GM12878 (cell line): Measurements from ENCODE around the gene RPLP2. TPM values are rescaled to one million over a fixed set of nuclear protein-coding genes. Genes with fewer than 3 reads are reported as not detected.
A peak's percentile ranks its signal among the peaks of the same experiment; 100 is the strongest.

Source experiments
- ATAC-seq: fragments of 200-7000 bp; cut with Tn5 transposase; 3 replicates; pipeline ENCODE4 v1.9.1; 2020; ENCODE audit warnings: mild to moderate bottlenecking, moderate library complexity
- BruUV-seq: library from RNA; stranded (reverse); fragments of 400-500 nt; replicated peaks from 2 replicates; lab custom pipeline; 2021; lab: Mats Ljungman, UMichigan
- CTCF ChIA-PET: fragments of 300-600 bp; sonication (Branson Sonifier 250); formaldehyde crosslinking; extraction: SDS; loops from one replicate; lab custom pipeline; 2021; ENCODE audit warnings: inconsistent platforms; lab: Yijun Ruan, JAX
- POLR2A ChIA-PET: fragments of 350-600 bp; formaldehyde crosslinking; extraction: SDS; loops from one replicate; lab custom pipeline; 2021; ENCODE audit warnings: inconsistent platforms; lab: Charles Lee
- RAD21 ChIA-PET: fragments of 300-600 bp; sonication (Branson Sonifier 250); formaldehyde crosslinking; loops from one replicate; lab custom pipeline; 2023; ENCODE audit warnings: antibody characterized with exemption; ENCODE audit not compliant: unreplicated experiment; lab: Charles Lee
- SMC1A ChIA-PET: fragments of 300-600 bp; sonication (Branson Sonifier 250); formaldehyde crosslinking; loops from one replicate; lab custom pipeline; 2023; ENCODE audit not compliant: unreplicated experiment, uncharacterized antibody; lab: Charles Lee
- DNase-seq: peaks from one replicate; pipeline ENCODE4 v3.0.0-alpha.2; 2011; ENCODE audit warnings: low read depth, low spot score
- FAIRE-seq: peaks from 3 replicates; lab custom pipeline; 2011; peaks lifted over from hg19 to GRCh38; lab: Jason Lieb, UNC
- H2AFZ ChIP-seq: 2 replicates; pipeline ENCODE4 v1.6.0; 2011; ENCODE audit warnings: low read depth, low read length, control low read depth; ENCODE audit not compliant: control insufficient read depth
- H3K27ac ChIP-seq: 2 replicates; pipeline ENCODE4 v1.5.1; 2011; ENCODE audit warnings: control low read depth; ENCODE audit not compliant: control insufficient read depth, insufficient read depth
- H3K27me3 ChIP-seq, 2 experiments: replicated peaks in 1 of 2; 2 replicates each; pipeline versions ENCODE4 v1.6.0 to v1.6.1; 2011; ENCODE audit warnings: low read length in 1 of 2; ENCODE audit not compliant: control insufficient read depth in 2 of 2, insufficient read depth in 2 of 2
- H3K36me3 ChIP-seq, 2 experiments: 2 replicates each; pipeline ENCODE4 v1.5.1; 2011; ENCODE audit warnings: low read length in 1 of 2; ENCODE audit not compliant: control insufficient read depth in 2 of 2, insufficient read depth in 2 of 2
- H3K4me1 ChIP-seq: 2 replicates; pipeline ENCODE4 v1.6.1; 2011; ENCODE audit warnings: mild to moderate bottlenecking, low read length, moderate library complexity, mixed read lengths; ENCODE audit not compliant: control insufficient read depth, insufficient read depth
- H3K4me2 ChIP-seq: 2 replicates; pipeline ENCODE4 v1.6.0; 2011; ENCODE audit warnings: control low read depth; ENCODE audit not compliant: control insufficient read depth, insufficient read depth
- H3K4me3 ChIP-seq: fragments of 200-600 bp; sonication (generic); 2 replicates; pipeline ENCODE4 v1.5.1; 2016
- H3K79me2 ChIP-seq: 2 replicates; pipeline ENCODE4 v1.6.0; 2011; ENCODE audit warnings: low read length; ENCODE audit not compliant: control insufficient read depth, insufficient read depth
- H3K9ac ChIP-seq: 2 replicates; pipeline ENCODE4 v1.8.0; 2011; ENCODE audit warnings: low read length, control low read depth, mixed read lengths; ENCODE audit not compliant: control insufficient read depth, insufficient read depth
- H3K9me3 ChIP-seq: replicated peaks from 3 replicates; pipeline ENCODE4 v1.5.1; 2011; ENCODE audit warnings: mild to moderate bottlenecking, low read length; ENCODE audit not compliant: control insufficient read depth, insufficient read depth
- H4K20me1 ChIP-seq: 2 replicates; pipeline ENCODE4 v1.6.0; 2011; ENCODE audit not compliant: control insufficient read depth, insufficient read depth
- E2F4 ChIP-seq: IDR thresholded peaks from 2 replicates; pipeline ENCODE4 v1.6.1; 2012; ENCODE audit warnings: low read depth, low read length, improper control_type of control experiment
- E4F1 ChIP-seq: fragments of 450-650 bp; IDR thresholded peaks from 2 replicates; pipeline ENCODE4 v1.6.1; 2018; ENCODE audit warnings: borderline replicate concordance, mild to moderate bottlenecking; ENCODE audit not compliant: partially characterized antibody
- GABPA ChIP-seq: IDR thresholded peaks from 2 replicates; pipeline ENCODE4 v1.6.1; 2014; ENCODE audit warnings: antibody characterized with exemption, low read depth, mild to moderate bottlenecking, inconsistent platforms
- SRF ChIP-seq, 2 experiments: IDR thresholded peaks; 2 replicates each; pipeline ENCODE4 v1.6.1; 2011; ENCODE audit warnings: low read depth in 2 of 2, low read length in 2 of 2, mild to moderate bottlenecking in 1 of 2, moderate library complexity in 1 of 2
- ZNF274 ChIP-seq: IDR thresholded peaks from one replicate; pipeline ENCODE4 v1.8.0; 2011; ENCODE audit not compliant: insufficient read length, insufficient read depth
- WGBS: methylation state at CpG from one replicate; pipeline ENCODE4 v1.1.6; 2016; ENCODE audit warnings: low lambda C conversion rate; ENCODE audit not compliant: insufficient replicate concordance, insufficient coverage; ENCODE audit errors: missing lambda C conversion rate; 5-methylcytosine and 5-hydroxymethylcytosine counted together
- in situ Hi-C: fragments of 300-500 bp; cut with MboI; formaldehyde crosslinking; loops from 9 replicates; pipeline ENCODE4 v1.14.3; 2018; ENCODE audit warnings: mixed read lengths
- intact Hi-C: fragments of 100-400 bp; cut with micrococcal nuclease; formaldehyde crosslinking; loops from one replicate; pipeline ENCODE4 v1.14.2; 2022; ENCODE audit not compliant: unreplicated experiment
- polyA plus RNA-seq, 11 experiments: library from polyadenylated mRNA; depleted of rRNA in 4 of 11; unstranded in 6 of 11; stranded (reverse) in 5 of 11; fragments of >200 nt; fragmentation: Nextera tagmentation in 4 of 11; fragmentation: Illumina TruSeq in 1 of 11; extraction: Ambion mirVana in 4 of 11; extraction: Trizol in 1 of 11; gene quantifications; 1 replicate in 1 of 11; 2 replicates in 10 of 11; pipeline versions ENCODE4 v1.2.1 to v1.2.3, GENCODE V29; 2011 to 2016; ENCODE audit warnings: inconsistent platforms in 2 of 11, missing spikeins in 2 of 11, low read depth in 1 of 11
- total RNA-seq, 4 experiments: library from RNA; depleted of rRNA in 3 of 4; stranded (reverse); fragments of >200 nt in 3 of 4; fragmentation: Illumina TruSeq in 1 of 4; extraction: Trizol in 1 of 4; gene quantifications; 2 replicates each; pipeline versions ENCODE4 v1.2.1 to v1.2.3, GENCODE V29; 2013 to 2021
- TF ChIP-seq, protein P1 (sequence below): IDR thresholded peaks from 2 replicates; pipeline ENCODE4 v1.6.1; 2011; ENCODE audit warnings: mild to moderate bottlenecking, low read depth, low read length, moderate library complexity; ENCODE audit not compliant: insufficient replicate concordance

Gene RPLP2
- total and polyA plus RNA-seq, 10 of the 15 experiments (the other 5 are each of a cell fraction or from before 2014, with no cell fraction given) = 488 to 3,558 (median 1,481) TPM

DNA sequence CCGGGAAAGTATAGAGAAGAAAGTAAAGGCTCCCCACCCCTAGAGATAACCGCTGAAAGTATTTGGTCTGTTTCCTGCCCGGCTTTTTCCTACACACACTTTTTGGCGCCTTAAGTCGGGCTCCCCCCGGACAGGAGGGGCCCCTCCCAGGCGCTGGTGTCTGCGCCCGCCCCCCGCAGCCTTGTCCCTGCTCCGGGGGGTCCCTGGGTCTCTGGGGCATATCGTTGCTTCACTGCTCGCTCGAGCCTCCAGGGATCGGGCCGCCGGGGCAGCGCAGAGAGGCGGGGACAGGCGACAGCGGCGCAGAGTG, 17.0 kb downstream of the RPLP2 start:
- H3K4me1 ChIP-seq = peaks cover 33% of the 10 kb centered on the region
- peak overlapping the region; percentile 75 for H3K27ac ChIP-seq
- H3K36me3 ChIP-seq = no peaks in the 10 kb centered on the region; a peak in 2 of 4 replicates
- peak overlapping the region; percentile 73 for H2AFZ ChIP-seq
- ChIA-PET SMC1A (interaction anchor here (0.6 kb wide), 1 partner anchor 16 kb away, joined by 3 read pairs; no protein-coding TSS in a partner anchor), RAD21 (no interaction called here), CTCF (no interaction called here), POLR2A (interaction anchor here (1.2 to 5.2 kb wide), 2 partner anchors 8 to 14 kb away, joined by 3 to 33 read pairs; partner anchors contain the start of gene PNPLA2)
- H3K79me2 ChIP-seq = no peaks in the 10 kb centered on the region
- no peak for TF ChIP-seq ZNF274
- TF ChIP-seq GABPA = no peak
- TF ChIP-seq SRF (IDR thresholded peaks at IDR 0.05; ENCODE audit: low read depth in 2 of 2, low read length in 2 of 2) = 0 out of 4 replicates have a peak, but pooled peaks of 1 of the 2 experiments have one; percentile 8
- WGBS = under 1% methylated on average over 19 of the region's 22 CpGs
- DNase-seq (no peak), ATAC-seq (peak; percentile 12), FAIRE-seq (no peak)
- H3K9ac ChIP-seq = peak overlapping the region; percentile 77
- no peaks in the 10 kb centered on the region for H4K20me1 ChIP-seq
- intact Hi-C loops = no loop called here
- no TSS peak for BruUV-seq
- no peaks in the 10 kb centered on the region; a peak in 3 of 4 replicates for H3K27me3 ChIP-seq
- H3K9me3 ChIP-seq = no peaks in the 10 kb centered on the region
- in situ Hi-C loops = no loop called here
- H3K4me2 ChIP-seq = peak overlapping the region; percentile 100
- peak overlapping the region; percentile 93 for H3K4me3 ChIP-seq

GRCh38 chr11:827146-827896, 17.6 kb downstream of the RPLP2 start:
- FAIRE-seq (no peak), DNase-seq (no peak), ATAC-seq (peak; percentile 66)
- H3K79me2 ChIP-seq = no peaks in the 10 kb centered on the region
- H4K20me1 ChIP-seq = no peaks in the 10 kb centered on the region
- no peaks in the 10 kb centered on the region for H3K9me3 ChIP-seq
- peaks cover 34% of the 10 kb centered on the region for H3K4me1 ChIP-seq
- peak overlapping the region; percentile 100 for H3K4me2 ChIP-seq
- CTCF ChIA-PET = no interaction called here
- intact Hi-C loops (no loop called here), in situ Hi-C loops (no loop called here)
- H3K4me3 ChIP-seq = peak overlapping the region; percentile 93
- POLR2A ChIA-PET = interaction anchor here (1.2 to 5.2 kb wide), 2 partner anchors 8 to 13 kb away, joined by 3 to 33 read pairs; partner anchors contain the start of gene PNPLA2
- H3K27ac ChIP-seq = peak overlapping the region; percentile 75
- peak overlapping the region; percentile 77 for H3K9ac ChIP-seq
- SMC1A ChIA-PET = interaction anchor here (0.5 kb wide), 1 partner anchor 177 kb away, joined by 3 read pairs; no protein-coding TSS in a partner anchor
- no peaks in the 10 kb centered on the region; a peak in 2 of 4 replicates for H3K36me3 ChIP-seq
- whole genome bisulfite sequencing = under 1% methylated on average over 54 of the region's 66 CpGs
- BruUV-seq = no TSS peak
- RAD21 ChIA-PET = no interaction called here
- peak overlapping the region; percentile 73 for H2AFZ ChIP-seq
- no peaks in the 10 kb centered on the region; a peak in 3 of 4 replicates for H3K27me3 ChIP-seq
- TF ChIP-seq E2F4 (no peak), E4F1 (no peak)
- TF ChIP-seq, protein P1, sequence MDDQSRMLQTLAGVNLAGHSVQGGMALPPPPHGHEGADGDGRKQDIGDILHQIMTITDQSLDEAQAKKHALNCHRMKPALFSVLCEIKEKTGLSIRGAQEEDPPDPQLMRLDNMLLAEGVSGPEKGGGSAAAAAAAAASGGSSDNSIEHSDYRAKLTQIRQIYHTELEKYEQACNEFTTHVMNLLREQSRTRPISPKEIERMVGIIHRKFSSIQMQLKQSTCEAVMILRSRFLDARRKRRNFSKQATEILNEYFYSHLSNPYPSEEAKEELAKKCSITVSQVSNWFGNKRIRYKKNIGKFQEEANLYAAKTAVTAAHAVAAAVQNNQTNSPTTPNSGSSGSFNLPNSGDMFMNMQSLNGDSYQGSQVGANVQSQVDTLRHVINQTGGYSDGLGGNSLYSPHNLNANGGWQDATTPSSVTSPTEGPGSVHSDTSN = no peak
